Endothelial cell of umbilical vein (primary cell): ENCODE data around the gene SRGAP3. TPM values are rescaled to one million over a fixed set of nuclear protein-coding genes. Genes with fewer than 3 reads are reported as not detected.

Experiments used
- BruUV-seq: library from RNA; stranded (reverse); fragments of 400-500 nt; replicated peaks from 2 replicates; lab custom pipeline; 2021; lab: Mats Ljungman, UMichigan
- CTCF ChIA-PET: fragments of 300-600, 350-600 bp; sonication (Branson Sonifier 250); formaldehyde crosslinking; loops from one replicate; lab custom pipeline; 2021; ENCODE audit warnings: antibody characterized with exemption, inconsistent platforms; lab: Charles Lee
- POLR2A ChIA-PET: fragments of 300-600, 350-600 bp; sonication (Branson Sonifier 250); formaldehyde crosslinking; loops from one replicate; lab custom pipeline; 2021; ENCODE audit warnings: antibody characterized with exemption, inconsistent platforms; lab: Charles Lee
- DNase-seq: peaks from one replicate; pipeline ENCODE4 v3.0.0-alpha.2; 2011; ENCODE audit warnings: low read depth, low spot score
- FAIRE-seq: peaks from 2 replicates; lab custom pipeline; 2011; peaks lifted over from hg19 to GRCh38; lab: Jason Lieb, UNC
- H2AFZ ChIP-seq: 2 replicates; pipeline ENCODE4 v1.6.0; 2012; ENCODE audit warnings: low read depth, low read length, control low read depth, inconsistent platforms
- H3K27ac ChIP-seq: 2 replicates; pipeline ENCODE4 v1.5.1; 2011; ENCODE audit warnings: low read depth, mild to moderate bottlenecking, control low read depth, low read length, moderate library complexity; ENCODE audit not compliant: insufficient read depth
- H3K27me3 ChIP-seq, 2 experiments: 2 replicates each; pipeline versions ENCODE4 v1.6.0 to v1.6.1; 2011; ENCODE audit warnings: low read length in 2 of 2, mixed read lengths in 1 of 2; ENCODE audit not compliant: control insufficient read depth in 2 of 2, insufficient read depth in 2 of 2
- H3K36me3 ChIP-seq, 2 experiments: 2 replicates in 1 of 2; 3 replicates in 1 of 2; pipeline ENCODE4 v1.5.1; 2011; ENCODE audit warnings: low read length in 2 of 2, mild to moderate bottlenecking in 1 of 2, moderate library complexity in 1 of 2; ENCODE audit not compliant: control insufficient read depth in 2 of 2, insufficient read depth in 2 of 2; ENCODE audit errors: extremely low read depth in 1 of 2
- H3K4me1 ChIP-seq: 3 replicates; pipeline ENCODE4 v1.5.1; 2011; ENCODE audit warnings: mild to moderate bottlenecking, low read length; ENCODE audit not compliant: control insufficient read depth, insufficient read depth; ENCODE audit errors: extremely low read depth
- H3K4me2 ChIP-seq: 2 replicates; pipeline ENCODE4 v1.6.1; 2011; ENCODE audit warnings: low read length, control low read depth, mixed read lengths; ENCODE audit not compliant: insufficient read depth
- H3K4me3 ChIP-seq, 3 experiments: fragments of 200-600 bp in 1 of 3; sonication (generic), shearing (Covaris generic) in 1 of 3; replicated peaks in 1 of 3; 2 replicates each; pipeline ENCODE4 v1.5.1; 2011 to 2016; ENCODE audit warnings: control low read depth in 3 of 3, low read length in 3 of 3, mild to moderate bottlenecking in 2 of 3, inconsistent platforms in 1 of 3, low read depth in 1 of 3, moderate library complexity in 1 of 3; ENCODE audit not compliant: insufficient read depth in 1 of 3
- H3K79me2 ChIP-seq: 2 replicates; pipeline ENCODE4 v1.6.0; 2012; ENCODE audit warnings: low read length, inconsistent platforms; ENCODE audit not compliant: control insufficient read depth, insufficient read depth
- H3K9ac ChIP-seq: replicated peaks from 2 replicates; pipeline ENCODE3; 2011; ENCODE audit warnings: low read length, control low read depth; ENCODE audit not compliant: insufficient read depth; ENCODE audit errors: extremely low read depth
- H3K9me1 ChIP-seq: replicated peaks from 3 replicates; pipeline ENCODE4 v1.6.0; 2011; ENCODE audit warnings: mild to moderate bottlenecking, low read length; ENCODE audit not compliant: control insufficient read depth, insufficient read depth; ENCODE audit errors: extremely low read depth
- H3K9me3 ChIP-seq: replicated peaks from 2 replicates; pipeline ENCODE4 v1.5.1; 2012; ENCODE audit warnings: low read length, inconsistent platforms; ENCODE audit not compliant: control insufficient read depth, insufficient read depth
- H4K20me1 ChIP-seq: replicated peaks from 2 replicates; pipeline ENCODE3; 2011; ENCODE audit warnings: mild to moderate bottlenecking, low read length; ENCODE audit not compliant: control insufficient read depth, insufficient read depth; ENCODE audit errors: extremely low read depth
- CTCF ChIP-seq, 2 donors: IDR thresholded peaks; 1 replicate in 1 of 2; 2 replicates in 1 of 2; pipeline ENCODE4 v1.5.1; 2011; ENCODE audit warnings: low read length in 2 of 2, mild to moderate bottlenecking in 2 of 2, moderate library complexity in 2 of 2, control low read depth in 1 of 2, inconsistent platforms in 1 of 2, low read depth in 1 of 2; ENCODE audit not compliant: insufficient read depth in 1 of 2; ENCODE audit errors: extremely low read depth in 1 of 2
- EZH2 ChIP-seq: IDR thresholded peaks from 2 replicates; pipeline ENCODE4 v1.6.1; 2012; ENCODE audit warnings: borderline replicate concordance, low read depth, mild to moderate bottlenecking, moderate library complexity, low read length, inconsistent platforms; ENCODE audit not compliant: severe bottlenecking
- FOS ChIP-seq: IDR thresholded peaks from 2 replicates; pipeline ENCODE4 v1.6.1; 2011; ENCODE audit warnings: mild to moderate bottlenecking, low read length, moderate library complexity, borderline replicate concordance; ENCODE audit not compliant: insufficient read depth
- GATA2 ChIP-seq: IDR thresholded peaks from 2 replicates; pipeline ENCODE4 v1.7.0; 2011; ENCODE audit warnings: low read depth, mild to moderate bottlenecking, moderate library complexity, mixed read lengths, low read length; ENCODE audit not compliant: insufficient read length, insufficient read depth
- JUN ChIP-seq: IDR thresholded peaks from 2 replicates; pipeline ENCODE4 v1.6.1; 2011; ENCODE audit warnings: borderline replicate concordance, low read depth; ENCODE audit not compliant: insufficient read length, insufficient read depth
- MAX ChIP-seq: IDR thresholded peaks from 2 replicates; pipeline ENCODE4 v1.6.1; 2011; ENCODE audit not compliant: insufficient read depth, insufficient read length
- MYC ChIP-seq: IDR thresholded peaks from one replicate; pipeline ENCODE4 v1.6.1; 2011; ENCODE audit warnings: mild to moderate bottlenecking, low read depth, low read length
- POLR2A ChIP-seq: IDR thresholded peaks from 2 replicates; pipeline ENCODE4 v1.6.1; 2012; ENCODE audit warnings: low read depth, mild to moderate bottlenecking, control low read depth, low read length
- POLR2AphosphoS5 ChIP-seq: IDR thresholded peaks from 2 replicates; pipeline ENCODE4 v1.6.1; 2012; ENCODE audit warnings: low read depth, mild to moderate bottlenecking, control low read depth, low read length, moderate library complexity; ENCODE audit not compliant: insufficient read depth
- dilution Hi-C: fragments of 300-500 bp; cut with MboI; formaldehyde crosslinking; loops from one replicate; pipeline ENCODE4 v1.15.0; 2019; ENCODE audit warnings: low sequenced_read_pairs; ENCODE audit not compliant: extremely low pct_ligation_motif_present
- intact Hi-C: fragments of 100-400 bp; cut with micrococcal nuclease; formaldehyde crosslinking; loops from one replicate; pipeline ENCODE4 v1.10.0; 2022
- polyA plus RNA-seq, 4 experiments: library from polyadenylated mRNA; depleted of rRNA in 3 of 4; stranded (reverse) in 3 of 4; unstranded in 1 of 4; fragments of >200 nt; gene quantifications; 2 replicates each; pipeline versions ENCODE4 v1.2.1 to v1.2.3, GENCODE V29; 2011 to 2012; ENCODE audit warnings: missing spikeins in 1 of 4
- total RNA-seq: library from RNA; stranded (reverse); gene quantifications from 2 replicates; pipeline ENCODE4 v1.2.3, GENCODE V29; 2021

The SRGAP3 gene
- total and polyA plus RNA-seq, 2 donors (not counting 3 experiments of a cell fraction or from before 2014, with no cell fraction given): 0.06 TPM; not detected in 1

GRCh38 chr3:8980756-8981257 lies 268.6 kb downstream of the SRGAP3 start:
- H3K9me1 ChIP-seq: no peaks in the 10 kb centered on the region
- H4K20me1 ChIP-seq: no peaks in the 10 kb centered on the region
- no peak overlapping the region for H3K27ac ChIP-seq
- CTCF ChIA-PET: no interaction called here
- no peaks in the 10 kb centered on the region for H3K79me2 ChIP-seq
- H3K9ac ChIP-seq: no peak overlapping the region
- H3K4me2 ChIP-seq: no peak overlapping the region
- no peaks in the 10 kb centered on the region for H3K36me3 ChIP-seq
- FAIRE-seq: no peak
- dilution Hi-C loops: no loop called here
- POLR2A ChIA-PET: no interaction called here
- no peak overlapping the region for H2AFZ ChIP-seq
- no TSS peak for BruUV-seq
- H3K9me3 ChIP-seq: no peaks in the 10 kb centered on the region
- no peak for DNase-seq
- intact Hi-C loops: no loop called here
- H3K27me3 ChIP-seq: peaks cover 0 to 4% of the 10 kb centered on the region in 2 experiments
- no peaks in the 10 kb centered on the region for H3K4me1 ChIP-seq
- TF ChIP-seq CTCF (IDR thresholded peaks at IDR 0.05; ENCODE audit: extremely low read depth in 1 of 2, insufficient read depth in 1 of 2, low read depth in 1 of 2, low read length in 2 of 2): no peak
- no peak for TF ChIP-seq POLR2A
- no peak for TF ChIP-seq MYC
- no peak for TF ChIP-seq EZH2
- TF ChIP-seq GATA2: no peak
- TF ChIP-seq MAX: no peak
- TF ChIP-seq FOS: no peak
- no peak for TF ChIP-seq JUN
- TF ChIP-seq POLR2AphosphoS5: no peak
- H3K4me3 ChIP-seq: no peak overlapping the region
